HG03460 (cell line): ENCODE measurements around the gene MRLN.
A peak's percentile ranks its signal among the peaks of the same experiment; 100 is the strongest.

ENCODE experiments used
- ATAC-seq: cut with Tn5 transposase; IDR thresholded peaks from one replicate; pipeline ENCODE4 v1.9.1; 2021; ENCODE audit not compliant: unreplicated experiment

Gene MRLN

GRCh38 chr10:59706851-59707797 lies 46.1 kb downstream of the MRLN start:
- no peak for ATAC-seq

- no peak for ATAC-seq
Measured at GRCh38 chr10:59705931-59706330, 47.3 kb downstream of the MRLN start.

- no peak for ATAC-seq
Measured at GRCh38 chr10:59704630-59705029, 48.6 kb downstream of the MRLN start.

DNA sequence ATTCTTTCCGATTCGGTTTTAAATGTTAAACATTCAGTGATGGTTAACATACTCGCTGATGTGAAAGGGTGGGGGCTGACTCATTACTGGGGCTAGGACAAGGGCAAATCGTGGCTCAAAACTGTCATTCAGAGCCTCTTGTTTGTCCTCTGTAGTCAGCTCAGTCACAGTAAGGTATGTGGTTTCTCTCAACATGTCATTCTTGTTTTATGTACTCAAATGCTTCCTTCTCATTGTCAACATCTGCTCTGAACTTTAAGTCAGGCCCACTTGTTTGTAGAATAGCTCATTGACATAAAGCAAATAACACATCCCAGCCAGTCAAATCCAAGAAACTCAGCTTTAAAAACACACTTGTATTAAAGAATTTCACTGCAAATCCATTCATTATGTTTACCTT lies 50.9 kb downstream of the MRLN start:
- ATAC-seq, result no peak

DNA sequence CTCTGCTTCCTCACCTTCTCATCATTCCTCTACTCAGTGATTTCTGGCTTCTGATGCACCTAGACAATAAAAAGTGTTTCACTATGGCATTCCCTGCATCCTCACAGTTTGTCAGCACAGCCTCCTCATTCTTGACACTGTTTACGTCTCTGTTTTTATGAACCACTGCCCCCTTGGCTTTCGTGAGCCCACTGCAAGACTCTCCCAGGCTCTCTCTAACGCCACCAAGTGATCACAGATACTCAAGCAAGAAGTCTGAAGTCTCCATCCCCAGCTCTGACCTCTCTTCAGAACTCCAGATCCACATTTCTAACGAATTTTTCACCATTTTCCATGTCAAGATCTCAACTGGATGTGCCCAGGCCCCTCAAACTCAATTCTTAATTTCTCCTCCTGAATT lies 52.5 kb downstream of the MRLN start:
- no peak for ATAC-seq

GRCh38 chr10:59698326-59698725 lies 54.9 kb downstream of the MRLN start:
- no peak for ATAC-seq

- no peak for ATAC-seq
Measured at GRCh38 chr10:59695637-59696036, 57.6 kb downstream of the MRLN start.

DNA sequence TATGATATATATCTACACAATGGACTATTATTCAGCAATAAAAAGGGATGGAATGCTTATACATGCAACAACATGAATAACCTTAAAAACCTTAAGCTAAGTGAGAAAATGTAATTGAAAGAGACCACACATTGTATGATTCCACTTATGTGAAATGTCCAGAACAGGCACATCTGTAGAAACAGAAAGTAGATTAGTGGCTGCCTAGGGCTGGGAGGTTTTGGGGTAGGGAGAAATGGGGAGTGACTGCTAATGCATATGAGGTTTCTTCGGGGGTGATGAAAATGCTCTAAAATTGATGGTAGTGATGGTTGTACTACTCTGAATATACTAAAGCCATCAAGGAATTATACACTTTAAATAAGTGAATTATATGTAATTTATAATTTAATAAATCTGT lies 58.3 kb downstream of the MRLN start:
- no peak for ATAC-seq

- no peak for ATAC-seq
Measured at GRCh38 chr10:59692113-59692512, 61.1 kb downstream of the MRLN start.

- peak; percentile 70 for ATAC-seq
Measured at GRCh38 chr10:59688921-59689351, 64.3 kb downstream of the MRLN start.

DNA sequence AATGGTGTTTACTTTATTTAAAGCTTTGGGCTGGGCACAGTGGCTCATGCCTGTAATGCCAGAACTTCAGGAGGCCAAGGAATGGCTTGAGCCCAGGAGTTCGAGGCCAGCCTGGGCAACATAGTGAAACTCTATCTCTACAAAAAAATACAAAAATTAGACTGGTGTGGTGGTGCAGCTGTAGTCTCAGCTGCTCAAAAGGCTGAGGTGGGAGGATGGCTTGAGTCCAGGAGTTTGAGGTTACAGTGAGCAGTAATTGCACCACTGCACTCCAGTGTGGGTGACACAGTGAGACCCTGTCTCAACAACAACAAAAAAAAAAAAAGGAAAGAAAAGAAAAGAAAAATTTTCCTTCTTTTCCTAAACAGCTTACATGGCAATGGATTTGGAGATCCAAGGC lies 65.6 kb downstream of the MRLN start:
- no peak for ATAC-seq
